Spleen (tissue), 7 donors: ENCODE measurements around the gene LDHA.
"Not testable (repeated sequence)": the region's sequence is repeated elsewhere in the genome, so short reads cannot be mapped to it uniquely, and the experiment has no call there.

Experiments used
- POLR2A ChIP-seq, 3 donors: fragments of 450-650 bp; IDR thresholded peaks; one replicate each; pipeline ENCODE4 v1.5.1; 2017; ENCODE audit warnings: antibody characterized with exemption in 3 of 3, mild to moderate bottlenecking in 1 of 3
- TF ChIP-seq, protein P1 (sequence below), 11 experiments: fragments of 200-600 bp in 7 of 11; fragments of 450-650 bp in 4 of 11; sonication (generic) in 4 of 11; IDR thresholded peaks in 8 of 11; conservative IDR thresholded peaks in 3 of 11; 1 replicate in 7 of 11; 2 replicates in 4 of 11; pipeline versions ENCODE4 v1.4.0 to v1.8.0; 2016 to 2021; ENCODE audit warnings: antibody characterized with exemption in 11 of 11, inconsistent platforms in 4 of 11, mild to moderate bottlenecking in 1 of 11
- donor health status: DM: no; HTN: no; CAD: no; lungs with moderate emphysema.
- donor health status: DM: no; HTN: no; CAD: no.
- donor health status: DM: no; HTN: no; CAD: no.

DNA sequence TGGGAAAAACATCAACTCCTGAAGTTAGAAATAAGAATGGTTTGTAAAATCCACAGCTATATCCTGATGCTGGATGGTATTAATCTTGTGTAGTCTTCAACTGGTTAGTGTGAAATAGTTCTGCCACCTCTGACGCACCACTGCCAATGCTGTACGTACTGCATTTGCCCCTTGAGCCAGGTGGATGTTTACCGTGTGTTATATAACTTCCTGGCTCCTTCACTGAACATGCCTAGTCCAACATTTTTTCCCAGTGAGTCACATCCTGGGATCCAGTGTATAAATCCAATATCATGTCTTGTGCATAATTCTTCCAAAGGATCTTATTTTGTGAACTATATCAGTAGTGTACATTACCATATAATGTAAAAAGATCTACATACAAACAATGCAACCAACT lies 13.0 kb downstream of the LDHA start:
- TF ChIP-seq, protein P1, sequence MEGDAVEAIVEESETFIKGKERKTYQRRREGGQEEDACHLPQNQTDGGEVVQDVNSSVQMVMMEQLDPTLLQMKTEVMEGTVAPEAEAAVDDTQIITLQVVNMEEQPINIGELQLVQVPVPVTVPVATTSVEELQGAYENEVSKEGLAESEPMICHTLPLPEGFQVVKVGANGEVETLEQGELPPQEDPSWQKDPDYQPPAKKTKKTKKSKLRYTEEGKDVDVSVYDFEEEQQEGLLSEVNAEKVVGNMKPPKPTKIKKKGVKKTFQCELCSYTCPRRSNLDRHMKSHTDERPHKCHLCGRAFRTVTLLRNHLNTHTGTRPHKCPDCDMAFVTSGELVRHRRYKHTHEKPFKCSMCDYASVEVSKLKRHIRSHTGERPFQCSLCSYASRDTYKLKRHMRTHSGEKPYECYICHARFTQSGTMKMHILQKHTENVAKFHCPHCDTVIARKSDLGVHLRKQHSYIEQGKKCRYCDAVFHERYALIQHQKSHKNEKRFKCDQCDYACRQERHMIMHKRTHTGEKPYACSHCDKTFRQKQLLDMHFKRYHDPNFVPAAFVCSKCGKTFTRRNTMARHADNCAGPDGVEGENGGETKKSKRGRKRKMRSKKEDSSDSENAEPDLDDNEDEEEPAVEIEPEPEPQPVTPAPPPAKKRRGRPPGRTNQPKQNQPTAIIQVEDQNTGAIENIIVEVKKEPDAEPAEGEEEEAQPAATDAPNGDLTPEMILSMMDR (IDR thresholded peaks at IDR 0.05 in 8 of 11, conservative IDR thresholded peaks at IDR 0.05 in 3 of 11), result not testable (repeated sequence)
- not testable (repeated sequence) for TF ChIP-seq POLR2A (IDR thresholded peaks at IDR 0.05)
